NCI-H2107 treated with DMSO at 0.1 percent for 48 hours (cell line): ENCODE data around the gene PLIN4.
"Not testable (repeated sequence)": the region's sequence is repeated elsewhere in the genome, so short reads cannot be mapped to it uniquely, and the experiment has no call there.

ENCODE experiments used
- DNase-seq: peaks from one replicate; lab custom pipeline; 2025; ENCODE audit not compliant: unreplicated experiment; lab: John Stamatoyannopoulos, UW

Gene PLIN4

GRCh38 chr19:4548238-4548584 is 29.9 kb upstream of the PLIN4 start:
- DNase-seq: no peak

DNA sequence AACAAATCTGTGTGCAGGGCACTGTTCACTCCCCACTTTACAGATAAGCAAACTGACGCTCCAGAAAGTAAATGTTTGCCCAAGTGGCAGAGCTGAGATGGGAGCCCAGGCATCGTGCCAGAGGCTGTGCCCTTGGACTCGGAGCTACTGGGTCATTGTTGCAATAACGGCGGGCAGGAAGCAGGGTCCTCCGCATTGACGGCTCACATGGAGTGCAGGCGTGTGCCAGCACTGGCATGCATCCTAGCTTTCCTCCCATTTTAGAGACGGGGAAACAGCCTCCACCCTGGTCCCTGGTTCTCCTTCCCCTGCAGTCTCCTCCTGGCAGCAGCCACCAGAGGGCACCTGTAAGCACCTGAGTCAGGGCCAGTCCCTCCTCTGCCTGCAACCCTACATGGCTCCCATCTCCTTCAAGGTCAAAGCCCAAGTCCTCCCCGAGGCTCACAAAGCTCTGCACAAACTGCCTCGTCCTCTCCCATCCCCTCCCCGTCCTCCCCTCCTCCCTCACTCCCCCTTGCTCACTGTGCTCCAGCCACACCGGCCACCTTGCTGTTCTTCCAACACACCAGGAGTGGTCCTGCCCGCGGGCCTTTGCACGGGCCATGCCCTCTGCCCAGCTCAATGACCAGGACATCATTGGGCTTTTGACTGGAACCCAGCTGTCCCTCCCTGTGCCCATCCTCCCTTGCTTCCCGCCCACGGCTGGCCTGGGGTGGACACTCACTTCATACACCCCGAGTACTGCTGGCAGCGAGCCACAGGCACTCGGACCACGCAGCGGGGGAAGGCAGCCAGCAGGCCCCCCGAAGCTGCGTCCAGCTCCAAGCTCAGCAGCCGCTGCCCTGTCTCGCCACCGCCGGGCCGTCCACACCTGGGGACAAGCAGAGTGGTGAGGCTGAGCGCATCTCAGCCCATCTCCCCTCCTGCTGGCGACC is 29.3 kb upstream of the PLIN4 start:
- no peak for DNase-seq

GRCh38 chr19:4543842-4544647 is 25.8 kb upstream of the PLIN4 start:
- DNase-seq: no peak

DNA sequence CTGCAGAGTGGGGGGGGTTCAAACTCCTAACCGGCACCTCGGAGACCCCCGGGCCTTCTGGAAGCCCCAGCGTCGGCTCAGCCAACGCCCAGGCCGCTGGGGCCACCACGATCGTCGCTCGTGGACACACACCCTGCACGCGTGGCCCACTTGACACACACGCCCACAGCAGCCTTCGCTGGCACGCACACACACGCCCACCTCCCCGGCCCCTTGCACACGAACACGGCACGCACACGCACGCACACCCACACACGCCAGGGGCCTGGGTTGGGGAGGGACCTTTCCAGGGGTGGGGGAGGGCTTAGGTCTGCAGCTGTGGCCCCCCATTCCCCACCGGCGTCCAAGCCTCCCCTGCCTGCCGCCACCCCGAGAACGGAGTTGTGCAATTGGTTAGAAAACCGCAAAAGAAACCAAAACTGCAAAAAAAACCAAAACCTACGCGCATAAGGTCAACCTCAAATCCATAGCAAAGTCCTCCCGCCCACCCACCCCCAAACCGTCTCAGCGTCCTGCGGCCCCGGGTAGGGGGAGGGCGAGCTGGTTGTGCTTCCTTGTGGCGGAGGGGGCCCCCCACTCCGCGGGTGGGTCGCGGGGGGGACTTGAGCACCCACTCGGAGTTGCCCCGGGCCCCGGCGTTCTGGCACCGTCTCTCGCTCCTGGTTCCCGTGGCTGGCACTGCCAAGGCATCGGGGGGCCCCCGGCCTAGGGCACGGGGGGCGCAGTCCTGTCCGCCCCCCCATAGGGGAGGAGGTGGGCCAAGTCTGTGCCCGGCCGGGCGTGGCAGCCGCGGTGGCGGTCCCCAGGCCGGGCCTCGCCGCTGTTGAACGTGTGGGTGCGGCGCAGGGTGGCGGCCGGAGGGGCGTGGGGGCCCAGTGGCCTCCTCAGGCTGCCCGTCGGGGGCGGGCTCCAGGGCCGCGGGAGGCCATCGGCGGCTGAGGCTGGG is 24.9 kb upstream of the PLIN4 start:
- DNase-seq: no peak

- DNase-seq: not testable (repeated sequence)
These were observed 23.5 kb upstream of the PLIN4 start for GRCh38 chr19:4541806-4542145.

DNA sequence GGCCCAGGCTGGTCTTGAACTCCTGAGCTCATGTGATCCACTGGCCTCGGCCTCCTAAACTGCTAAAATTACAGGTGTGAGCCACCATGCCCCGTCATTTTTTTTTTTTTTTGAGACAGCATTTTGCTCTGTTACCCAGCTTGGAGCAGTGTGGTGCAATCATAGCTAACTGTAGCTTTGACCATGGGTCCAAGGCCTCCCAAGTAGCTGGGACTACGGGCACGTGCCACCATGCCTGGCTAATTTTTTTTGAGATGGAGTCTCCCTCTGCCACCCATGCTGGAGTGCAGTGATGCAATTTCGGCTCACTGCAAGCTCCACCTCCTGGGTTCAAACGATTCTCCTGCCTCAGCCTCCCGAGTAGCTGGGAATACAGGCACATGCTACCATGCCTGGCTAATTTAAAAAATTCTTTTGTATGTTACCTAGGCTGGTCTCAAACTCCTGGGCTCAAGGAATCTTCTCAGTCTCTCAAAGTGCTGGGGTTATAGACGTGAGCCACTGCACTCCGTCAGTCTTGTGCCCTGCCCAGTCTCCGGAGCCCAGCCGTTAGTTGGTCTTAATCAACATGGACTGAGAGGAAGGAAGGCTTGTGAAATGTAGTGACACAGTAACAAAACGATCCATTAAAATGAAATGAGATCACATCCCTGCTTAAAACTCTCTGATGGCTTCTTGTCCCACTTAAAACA is 23.0 kb upstream of the PLIN4 start:
- no peak for DNase-seq

DNA sequence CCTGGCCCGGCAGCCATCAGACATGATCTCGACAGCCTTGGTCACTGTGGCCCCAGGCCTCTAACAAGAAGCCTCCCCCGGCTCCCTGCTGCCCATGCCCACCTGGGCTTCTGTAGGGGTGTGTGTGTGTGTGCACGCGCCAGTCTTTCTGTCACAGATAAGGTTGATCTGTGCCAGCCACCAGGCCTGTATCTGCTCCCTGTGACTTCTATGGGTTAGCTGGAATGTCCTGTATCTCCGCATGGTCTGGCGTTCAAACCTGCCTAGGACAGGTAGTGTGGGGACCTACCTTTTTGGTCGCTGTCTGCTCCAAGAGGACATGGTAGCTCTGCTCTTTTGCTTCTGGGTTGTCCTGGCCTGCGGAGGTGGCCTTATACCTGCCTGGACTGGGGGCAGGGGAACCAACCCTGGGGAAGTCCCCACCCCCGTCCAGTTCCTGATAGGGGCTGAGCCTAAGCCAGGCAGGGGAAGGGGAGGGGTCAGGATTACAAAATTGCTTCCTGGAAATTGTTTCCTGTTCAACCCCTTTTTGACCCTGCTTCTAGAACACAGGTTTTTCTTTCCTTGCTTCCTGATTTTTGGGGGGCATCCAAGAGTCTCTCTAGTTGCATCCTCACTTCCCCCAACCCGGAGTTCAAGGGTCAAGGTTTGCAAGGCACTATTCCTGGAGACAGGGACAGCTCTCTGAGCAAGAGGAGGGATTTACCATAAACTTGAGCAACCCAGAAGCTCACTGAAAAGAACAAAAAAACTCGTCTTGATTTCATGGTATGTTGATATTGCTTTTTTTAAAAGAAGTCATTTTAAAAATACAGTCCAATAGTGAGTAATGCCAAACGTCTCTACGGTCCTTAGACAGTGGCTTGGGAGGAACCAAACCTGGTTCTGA is 21.7 kb upstream of the PLIN4 start, which contains the start of gene LRG1:
Gene LRG1, minus strand, starts transcription at position 344 of the 889 bp plus-strand sequence. Its CDS starts 23 bp downstream, at position 321.
- DNase-seq: no peak

DNA sequence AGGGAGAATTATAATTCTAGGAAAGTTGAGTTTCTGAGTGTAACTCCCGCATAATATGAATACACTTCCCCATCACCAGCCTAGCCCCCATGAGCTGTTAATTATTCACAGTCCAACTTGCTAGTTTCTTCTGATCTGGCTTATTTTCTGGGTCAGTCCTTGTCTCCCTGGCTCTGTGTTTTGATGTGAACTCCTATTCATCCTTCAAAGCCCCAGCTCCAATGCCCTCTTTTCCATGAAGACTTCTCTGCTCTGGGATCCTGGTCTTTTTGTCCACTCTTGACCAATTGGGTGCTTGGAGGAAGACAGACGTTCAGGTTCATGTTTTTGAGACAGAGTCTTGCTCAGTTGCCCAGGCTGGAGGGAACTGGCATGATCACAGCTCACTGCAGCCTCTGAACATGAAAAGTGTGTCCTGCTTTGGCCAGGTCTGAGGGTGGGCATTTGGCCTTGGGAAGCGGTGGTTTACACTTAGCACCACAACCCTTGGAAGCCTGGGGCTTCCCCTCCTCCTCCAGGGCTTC is 20.9 kb upstream of the PLIN4 start:
- DNase-seq: no peak

- DNase-seq: peak; percentile 91
These were observed 20.3 kb upstream of the PLIN4 start for GRCh38 chr19:4538601-4538954.

DNA sequence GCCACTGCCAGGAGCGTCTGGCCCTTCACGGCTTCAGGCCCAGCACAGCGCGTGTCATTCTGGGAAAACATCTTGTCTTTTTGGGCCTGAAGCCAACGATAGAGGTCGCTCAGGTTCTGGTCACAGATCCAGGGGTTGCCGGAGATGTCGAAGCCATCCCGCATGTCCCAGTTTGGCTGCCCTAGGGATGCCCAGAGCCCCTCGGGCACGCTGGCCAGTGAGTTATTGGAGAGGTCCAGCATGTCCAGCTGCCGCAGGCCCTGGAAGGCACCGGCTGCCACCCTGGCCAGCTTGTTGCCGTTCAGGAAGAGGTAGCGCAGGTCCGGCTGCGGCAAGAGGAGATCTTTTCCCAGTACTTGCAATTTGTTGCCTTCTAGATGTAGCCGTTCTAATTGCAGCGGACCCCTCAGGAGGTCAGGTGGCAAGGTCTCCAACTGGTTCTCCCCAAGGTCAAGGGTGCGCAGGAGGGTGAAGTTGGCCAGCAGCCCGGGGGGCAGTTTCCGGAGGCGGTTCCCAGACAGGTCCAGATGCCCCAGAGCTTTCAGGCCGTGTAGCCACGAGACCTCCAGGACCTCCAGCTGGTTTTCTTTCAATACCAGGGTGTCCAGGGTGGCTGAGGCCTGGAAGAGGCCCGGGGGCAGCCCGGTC is 19.8 kb upstream of the PLIN4 start:
- no peak for DNase-seq

GRCh38 chr19:4536798-4537197 is 18.5 kb upstream of the PLIN4 start:
- DNase-seq: peak; percentile 86

- peak; percentile 21 for DNase-seq
These were observed 16.8 kb upstream of the PLIN4 start, which contains the start of gene PLIN5 for GRCh38 chr19:4534836-4535658. Gene PLIN5 (minus strand): TSS chr19:4535224. CDS start chr19:4534074, 1,150 bp downstream.

DNA sequence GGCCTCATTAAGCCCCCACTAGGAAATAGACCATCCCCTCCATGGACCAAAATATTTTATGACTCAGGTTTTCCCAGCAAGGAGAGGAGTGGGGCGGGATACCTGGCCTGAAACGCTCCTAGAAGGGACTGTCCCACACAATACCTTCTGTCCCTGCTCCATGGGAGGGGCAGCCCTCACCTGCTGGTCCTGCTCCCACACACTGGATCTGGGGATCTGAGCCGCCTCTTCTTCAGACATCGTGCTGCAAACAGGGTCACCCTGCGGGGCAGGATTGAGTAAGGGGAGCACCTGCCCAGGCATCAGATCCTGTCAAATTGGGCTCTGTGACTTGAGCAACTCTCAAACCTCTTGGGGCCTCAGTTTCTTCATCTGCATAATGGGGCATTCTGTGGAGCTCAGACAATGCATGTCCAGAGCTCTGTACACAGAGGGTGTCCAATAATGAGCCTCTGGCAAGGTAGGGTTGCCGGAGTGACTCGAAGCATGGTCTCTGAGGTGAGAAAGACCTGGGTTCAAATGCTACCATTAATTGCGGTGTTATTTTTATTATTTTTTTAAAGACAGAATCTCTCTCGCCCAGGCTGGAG is 15.6 kb upstream of the PLIN4 start:
- no peak for DNase-seq

- DNase-seq: no peak
These were observed 15.0 kb upstream of the PLIN4 start for GRCh38 chr19:4533334-4533733.

DNA sequence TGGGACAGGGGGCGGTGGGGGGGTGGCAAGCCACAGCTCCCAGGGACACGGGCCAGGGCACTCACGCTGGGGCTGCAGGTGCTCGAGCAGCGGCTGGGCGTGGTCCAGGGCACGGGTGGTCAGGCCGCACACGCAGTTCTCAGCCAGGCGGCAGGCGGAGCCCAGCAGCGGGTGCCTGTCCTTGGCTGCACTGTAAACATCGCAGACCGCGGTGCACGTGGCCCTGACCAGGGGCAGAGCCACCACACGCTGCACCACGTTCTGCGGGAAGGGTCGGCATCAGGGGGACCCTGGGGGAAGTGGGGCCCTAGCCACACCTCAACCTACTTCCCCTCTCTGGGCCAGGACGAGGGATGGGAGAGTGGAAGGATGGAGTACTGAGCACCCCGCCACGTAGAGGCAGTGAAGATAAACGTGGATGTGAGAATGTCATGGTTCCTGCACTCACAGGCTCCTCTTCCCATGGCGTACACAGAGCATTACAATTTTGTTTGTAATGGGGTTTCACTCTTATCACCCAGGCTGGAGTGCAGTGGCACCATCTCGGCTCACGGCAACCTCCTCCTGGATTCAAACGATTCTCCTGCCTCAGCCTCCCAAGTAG is 13.4 kb upstream of the PLIN4 start:
- no peak for DNase-seq

- DNase-seq: no peak
These were observed 11.7 kb upstream of the PLIN4 start for GRCh38 chr19:4529924-4530522.

GRCh38 chr19:4528843-4529242 is 10.6 kb upstream of the PLIN4 start:
- DNase-seq: no peak
